ENCODE results near the gene KIF25.

Gene KIF25

GRCh38 chr6:168053957-168054471 is 56.5 kb downstream of the KIF25 start:
- Mint-ChIP-seq H3K27me3 (no peaks in the 10 kb centered on the region), H3K27ac (no peak overlapping the region), H3K36me3 (ENCODE audit: low read depth) (no peaks in the 10 kb centered on the region), H3K9me3 (no peaks in the 10 kb centered on the region), H3K4me1 (ENCODE audit: low read depth) (no peaks in the 10 kb centered on the region), H3K4me3 (no peak overlapping the region)
- intact Hi-C loops (cut with micrococcal nuclease) = no loop called here

- H3K4me3 Mint-ChIP-seq = no peak overlapping the region
- intact Hi-C loops (cut with micrococcal nuclease) = no loop called here
- H3K4me1 Mint-ChIP-seq (ENCODE audit: low read depth) = no peaks in the 10 kb centered on the region
- H3K36me3 Mint-ChIP-seq (ENCODE audit: low read depth) = no peaks in the 10 kb centered on the region
- H3K27ac Mint-ChIP-seq = no peak overlapping the region
- H3K9me3 Mint-ChIP-seq = no peaks in the 10 kb centered on the region
- no peaks in the 10 kb centered on the region for H3K27me3 Mint-ChIP-seq
These were observed 57.5 kb downstream of the KIF25 start for GRCh38 chr6:168054765-168055560.

GRCh38 chr6:168055696-168056489 is 58.4 kb downstream of the KIF25 start:
- no peak overlapping the region for H3K4me3 Mint-ChIP-seq
- H3K27ac Mint-ChIP-seq = no peak overlapping the region
- no peaks in the 10 kb centered on the region for H3K4me1 Mint-ChIP-seq (ENCODE audit: low read depth)
- intact Hi-C loops (cut with micrococcal nuclease) = no loop called here
- no peaks in the 10 kb centered on the region for H3K36me3 Mint-ChIP-seq (ENCODE audit: low read depth)
- H3K27me3 Mint-ChIP-seq = no peaks in the 10 kb centered on the region
- no peaks in the 10 kb centered on the region for H3K9me3 Mint-ChIP-seq

GRCh38 chr6:168056892-168057527 is 59.5 kb downstream of the KIF25 start:
- Mint-ChIP-seq H3K4me1 (ENCODE audit: low read depth) (no peaks in the 10 kb centered on the region), H3K4me3 (no peak overlapping the region), H3K36me3 (ENCODE audit: low read depth) (no peaks in the 10 kb centered on the region), H3K27ac (no peak overlapping the region), H3K27me3 (no peaks in the 10 kb centered on the region), H3K9me3 (no peaks in the 10 kb centered on the region)
- intact Hi-C loops (cut with micrococcal nuclease) = no loop called here

GRCh38 chr6:168057836-168058235 is 60.4 kb downstream of the KIF25 start:
- Mint-ChIP-seq H3K4me3 (no peak overlapping the region), H3K36me3 (ENCODE audit: low read depth) (no peaks in the 10 kb centered on the region), H3K27ac (no peak overlapping the region), H3K9me3 (no peaks in the 10 kb centered on the region), H3K4me1 (ENCODE audit: low read depth) (no peaks in the 10 kb centered on the region), H3K27me3 (no peaks in the 10 kb centered on the region)
- intact Hi-C loops (cut with micrococcal nuclease) = no loop called here

- no peak overlapping the region for H3K27ac Mint-ChIP-seq
- intact Hi-C loops (cut with micrococcal nuclease) = no loop called here
- no peak overlapping the region for H3K4me3 Mint-ChIP-seq
- no peaks in the 10 kb centered on the region for H3K9me3 Mint-ChIP-seq
- no peaks in the 10 kb centered on the region for H3K4me1 Mint-ChIP-seq (ENCODE audit: low read depth)
- H3K27me3 Mint-ChIP-seq = no peaks in the 10 kb centered on the region
- no peaks in the 10 kb centered on the region for H3K36me3 Mint-ChIP-seq (ENCODE audit: low read depth)
These were observed 61.5 kb downstream of the KIF25 start for GRCh38 chr6:168058691-168059551.

GRCh38 chr6:168060521-168060931 is 63.1 kb downstream of the KIF25 start:
- no peaks in the 10 kb centered on the region for H3K9me3 Mint-ChIP-seq
- no peaks in the 10 kb centered on the region for H3K4me1 Mint-ChIP-seq (ENCODE audit: low read depth)
- H3K27ac Mint-ChIP-seq = no peak overlapping the region
- H3K36me3 Mint-ChIP-seq (ENCODE audit: low read depth) = no peaks in the 10 kb centered on the region
- intact Hi-C loops (cut with micrococcal nuclease) = no loop called here
- H3K4me3 Mint-ChIP-seq = no peak overlapping the region
- no peaks in the 10 kb centered on the region for H3K27me3 Mint-ChIP-seq

- H3K9me3 Mint-ChIP-seq = no peaks in the 10 kb centered on the region
- H3K4me1 Mint-ChIP-seq (ENCODE audit: low read depth) = no peaks in the 10 kb centered on the region
- intact Hi-C loops (cut with micrococcal nuclease) = no loop called here
- no peaks in the 10 kb centered on the region for H3K36me3 Mint-ChIP-seq (ENCODE audit: low read depth)
- no peaks in the 10 kb centered on the region for H3K27me3 Mint-ChIP-seq
- H3K4me3 Mint-ChIP-seq = no peak overlapping the region
- no peak overlapping the region for H3K27ac Mint-ChIP-seq
These were observed 64.1 kb downstream of the KIF25 start for GRCh38 chr6:168061269-168062210.

GRCh38 chr6:168062346-168063289 is 65.1 kb downstream of the KIF25 start:
- Mint-ChIP-seq H3K36me3 (ENCODE audit: low read depth) (no peaks in the 10 kb centered on the region), H3K27me3 (no peaks in the 10 kb centered on the region)
- intact Hi-C loops (cut with micrococcal nuclease) = no loop called here

GRCh38 chr6:168063431-168063830 is 66.0 kb downstream of the KIF25 start:
- Mint-ChIP-seq H3K9me3 (no peaks in the 10 kb centered on the region), H3K27ac (no peak overlapping the region), H3K4me1 (ENCODE audit: low read depth) (no peaks in the 10 kb centered on the region), H3K4me3 (no peak overlapping the region), H3K36me3 (ENCODE audit: low read depth) (no peaks in the 10 kb centered on the region), H3K27me3 (no peaks in the 10 kb centered on the region)
- intact Hi-C loops (cut with micrococcal nuclease) = no loop called here

More at GRCh38 chr6:168062346-168063289, 65.1 kb downstream of the KIF25 start:
- H3K4me1 Mint-ChIP-seq (ENCODE audit: low read depth) = no peaks in the 10 kb centered on the region
- H3K4me3 Mint-ChIP-seq = no peak overlapping the region
- H3K9me3 Mint-ChIP-seq = no peaks in the 10 kb centered on the region
- H3K27ac Mint-ChIP-seq = no peak overlapping the region

GRCh38 chr6:168064226-168064807 is 66.8 kb downstream of the KIF25 start:
- Mint-ChIP-seq H3K4me1 (ENCODE audit: low read depth) (no peaks in the 10 kb centered on the region), H3K4me3 (no peak overlapping the region), H3K27me3 (no peaks in the 10 kb centered on the region), H3K27ac (no peak overlapping the region), H3K36me3 (ENCODE audit: low read depth) (no peaks in the 10 kb centered on the region), H3K9me3 (no peaks in the 10 kb centered on the region)
- intact Hi-C loops (cut with micrococcal nuclease) = no loop called here

All from dendritic cell treated with granulocyte-macrophage colony-stimulating factor and Interleukin-4, amounts not matched to agents 40 ng/mL and 50 ng/mL, for 4 days (primary cell).